Dermis microvascular lymphatic vessel endothelial cell (primary cell): ENCODE results near the gene HIGD1A. TPM values are rescaled to one million over a fixed set of nuclear protein-coding genes. Genes with fewer than 3 reads are reported as not detected.
"Not testable (repeated sequence)": the region's sequence is repeated elsewhere in the genome, so short reads cannot be mapped to it uniquely, and the experiment has no call there.

Experiments used
- DNase-seq, 2 donors: peaks; one replicate each; pipeline versions ENCODE4 v3.0.0 to v3.0.0-alpha.2; 2010; ENCODE audit warnings: low read depth in 2 of 2
- total RNA-seq: library from RNA; depleted of rRNA; stranded (reverse); fragments of >200 nt; gene quantifications from 2 replicates; pipeline ENCODE4 v1.2.1, GENCODE V29; 2014

Gene HIGD1A
- total RNA-seq, 1 donor from 2014 or later = 102 TPM

DNA sequence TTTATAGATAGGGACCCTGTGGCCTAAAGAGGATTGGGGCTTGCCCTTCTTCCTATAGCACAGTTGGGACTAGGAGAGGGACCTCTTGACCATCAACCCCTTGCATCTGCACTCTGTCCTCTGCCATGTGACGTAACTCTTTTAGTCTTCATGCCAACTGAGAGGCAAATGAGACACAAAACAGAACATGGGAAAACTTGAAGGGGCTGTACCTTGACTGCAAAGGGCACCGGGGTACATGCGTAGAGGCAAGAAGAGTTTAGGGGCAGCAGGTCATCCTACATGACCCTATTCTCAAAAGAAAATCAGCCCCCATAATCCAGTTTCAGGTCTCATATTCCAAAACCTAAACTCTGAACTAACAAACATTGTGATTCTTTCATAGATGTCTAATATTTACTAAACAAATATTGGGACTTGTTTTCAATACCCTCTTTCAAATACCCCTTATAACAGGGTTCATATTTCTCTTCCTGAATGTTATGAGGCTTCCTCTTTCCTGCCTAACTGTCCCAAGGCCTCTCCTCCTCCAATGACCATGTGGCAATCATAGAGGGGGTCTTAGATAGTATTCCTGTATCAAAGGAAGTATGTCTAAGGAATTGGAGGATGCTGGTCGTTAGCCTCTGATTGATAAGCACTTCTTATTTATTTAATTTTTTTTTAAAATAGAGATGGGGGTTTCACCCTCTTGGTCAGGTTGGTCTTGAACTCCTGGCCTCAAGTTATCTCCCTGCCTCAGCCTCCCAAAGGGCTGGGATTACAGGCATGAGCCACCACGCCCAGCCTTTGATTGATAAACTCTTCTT is 25.5 kb upstream of the HIGD1A start:
- DNase-seq = no peak

DNA sequence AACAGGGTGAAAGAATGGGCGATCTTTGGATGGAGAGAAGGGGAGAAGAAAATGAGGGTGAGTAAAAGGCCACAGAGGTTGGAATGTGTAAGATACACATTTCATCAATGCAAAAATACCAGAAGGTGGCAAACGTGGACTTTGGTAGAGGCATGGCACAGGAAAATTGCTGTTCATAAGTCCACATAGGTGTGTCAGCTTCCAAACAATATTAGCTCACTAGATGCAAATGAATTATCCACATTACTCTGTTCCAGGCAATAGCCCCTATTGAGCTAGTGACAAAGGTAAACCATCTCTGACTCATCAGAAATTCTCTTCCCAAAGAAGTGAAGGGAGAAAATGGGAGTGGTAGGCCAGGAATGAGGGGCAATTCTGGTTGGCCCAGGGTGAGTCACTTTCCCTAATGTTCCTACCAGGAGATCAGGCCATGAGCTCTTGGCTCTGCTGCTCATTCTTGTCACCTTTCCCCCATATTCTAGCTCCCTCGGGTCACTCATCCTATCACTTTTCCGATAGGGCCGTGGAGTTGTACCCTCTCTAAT is 24.9 kb upstream of the HIGD1A start:
- no peak for DNase-seq

DNA sequence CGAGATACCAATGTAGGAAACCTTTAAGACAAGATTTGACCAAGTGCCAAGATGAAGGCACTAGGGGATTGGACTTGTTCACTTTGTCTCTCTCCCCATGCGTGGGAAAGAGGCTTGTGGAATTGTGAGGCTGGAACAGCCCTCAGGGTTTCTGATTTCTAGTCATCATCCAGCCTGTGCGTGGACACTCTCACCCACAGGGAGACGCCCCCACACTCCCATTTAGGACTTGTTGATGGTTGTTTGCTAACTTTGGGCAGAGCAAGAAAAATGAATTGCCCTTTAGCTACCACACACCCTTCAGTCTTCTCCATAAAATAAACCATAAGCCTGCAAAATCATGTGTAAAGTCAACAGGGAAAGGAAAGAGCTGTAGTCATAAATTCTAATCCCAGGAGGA is 23.4 kb upstream of the HIGD1A start:
- no peak for DNase-seq

- no peak for DNase-seq
Measured at GRCh38 chr3:42827023-42827422, 22.7 kb upstream of the HIGD1A start.

GRCh38 chr3:42826141-42826540 is 21.9 kb upstream of the HIGD1A start:
- no peak for DNase-seq

DNA sequence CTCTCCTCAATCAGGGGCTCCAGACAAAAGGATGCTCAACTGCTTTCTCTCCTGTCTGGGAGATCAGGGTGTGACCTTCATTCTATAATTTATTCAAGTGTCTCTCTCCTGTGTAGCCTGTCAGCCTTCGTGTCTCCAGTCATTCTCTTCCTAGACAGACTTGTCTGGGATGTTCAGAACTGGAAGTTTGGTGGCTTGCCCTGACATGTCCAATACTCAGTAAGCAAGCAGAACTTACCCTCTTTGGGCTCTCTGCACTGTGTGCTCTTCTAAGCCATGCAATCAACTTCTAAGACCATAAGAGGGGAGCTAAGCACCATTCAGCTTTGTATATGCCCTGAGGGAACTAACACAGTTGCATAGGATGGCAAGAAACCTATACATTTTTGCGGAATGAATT is 19.1 kb upstream of the HIGD1A start:
- DNase-seq = no peak

GRCh38 chr3:42822828-42823227 is 18.5 kb upstream of the HIGD1A start:
- DNase-seq = no peak

GRCh38 chr3:42820746-42821051 is 16.4 kb upstream of the HIGD1A start:
- no peak for DNase-seq

DNA sequence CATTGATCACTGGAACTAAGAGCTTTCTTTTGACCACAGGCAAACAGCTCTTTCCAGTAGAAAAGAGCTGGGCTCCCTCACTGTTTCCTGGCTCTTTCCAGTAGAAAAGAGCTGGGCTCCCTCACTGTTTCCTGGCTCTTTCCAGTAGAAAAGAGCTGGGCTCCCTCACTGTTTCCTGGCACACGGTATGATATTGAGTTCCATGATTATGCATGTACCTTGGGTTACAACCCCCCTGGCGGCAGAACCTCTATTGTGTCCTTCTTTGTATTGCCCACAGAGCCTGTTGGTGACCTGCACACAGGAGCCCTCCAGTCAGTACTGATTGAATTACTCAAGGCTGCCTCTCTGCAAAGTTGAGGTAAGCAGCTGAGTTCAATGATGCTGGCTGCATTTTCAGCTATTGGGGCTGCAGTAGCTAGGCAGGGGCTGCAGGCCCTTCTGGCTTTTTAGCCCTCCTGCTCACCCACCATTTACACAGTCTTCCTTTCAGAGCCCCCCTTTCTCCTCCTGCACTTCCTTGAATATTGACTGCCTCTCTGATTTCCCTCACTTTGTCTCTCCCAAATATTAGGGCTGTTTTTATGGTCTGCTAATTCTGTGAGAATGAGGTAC is 15.2 kb upstream of the HIGD1A start:
- peak in 1 of 2 donors; percentile 10 for DNase-seq

DNA sequence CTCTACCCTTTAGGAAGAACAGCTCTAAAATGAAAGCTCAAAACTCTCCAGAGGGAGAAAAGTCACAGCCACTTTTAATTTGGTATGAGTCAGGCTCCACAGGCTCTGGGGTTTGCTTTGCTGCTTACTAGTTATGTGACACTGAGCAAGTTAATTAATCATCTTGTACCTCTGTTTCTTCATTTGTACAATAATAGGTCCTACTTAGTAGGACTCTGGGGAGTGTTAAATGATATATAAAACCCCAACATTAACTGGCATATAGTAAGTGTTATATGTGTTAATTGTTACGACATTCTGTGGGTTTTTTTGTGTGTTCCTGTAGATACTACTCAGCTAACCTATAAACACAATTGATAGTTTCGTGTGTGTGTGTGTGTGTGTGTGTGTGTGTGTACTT is 11.5 kb upstream of the HIGD1A start:
- no peak for DNase-seq

GRCh38 chr3:42814914-42815507 is 10.7 kb upstream of the HIGD1A start:
- no peak for DNase-seq

GRCh38 chr3:42814246-42814645 is 10.0 kb upstream of the HIGD1A start:
- DNase-seq = no peak

GRCh38 chr3:42811118-42811883 is 7.0 kb upstream of the HIGD1A start:
- not testable (repeated sequence) for DNase-seq

GRCh38 chr3:42810706-42811105 is 6.4 kb upstream of the HIGD1A start:
- DNase-seq = not testable (repeated sequence)

- DNase-seq = no peak
Measured at GRCh38 chr3:42809202-42809601, 4.9 kb upstream of the HIGD1A start, which contains the start of gene ACKR2. TSS of gene ACKR2 (plus strand) at chr3:42809445. CDS start at chr3:42864503, 55,058 bp downstream.

DNA sequence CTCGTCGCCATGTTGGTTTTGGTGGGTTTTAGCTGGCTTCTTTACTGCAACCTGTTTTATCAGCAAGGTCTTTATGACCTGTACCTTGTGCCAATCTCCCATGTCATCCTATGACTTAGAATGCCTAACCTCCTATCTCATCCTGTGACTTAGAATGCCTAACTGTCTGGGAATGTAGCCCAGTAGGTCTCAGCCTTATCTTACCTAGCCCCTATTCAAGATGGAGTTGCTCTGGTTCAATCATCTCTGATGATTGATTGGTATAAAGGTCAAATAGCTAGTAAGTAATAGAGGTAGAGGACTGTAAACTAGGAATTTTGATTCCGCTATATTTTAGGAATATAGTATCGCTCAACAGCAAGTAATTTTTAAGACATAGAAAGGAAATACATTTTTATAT is 3.6 kb upstream of the HIGD1A start:
- DNase-seq = no peak

- DNase-seq = no peak
Measured at GRCh38 chr3:42805141-42805821, 991 bp upstream of the HIGD1A start.

DNA sequence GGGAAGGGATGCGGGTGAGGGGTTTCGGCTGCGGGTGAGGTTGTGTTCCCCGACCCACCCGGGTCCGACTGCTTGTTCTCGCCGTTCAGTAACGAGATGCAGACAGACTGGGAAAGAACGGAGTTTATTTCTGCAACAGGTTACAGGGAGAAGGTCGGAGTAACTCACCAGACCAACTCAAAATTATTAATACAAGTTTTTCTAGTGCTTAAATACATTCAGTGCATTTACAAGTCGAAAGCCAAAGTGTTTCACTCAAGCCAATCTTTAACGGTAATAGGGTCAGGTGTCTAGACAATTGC is 492 bp upstream of the HIGD1A start:
- no peak for DNase-seq

DNA sequence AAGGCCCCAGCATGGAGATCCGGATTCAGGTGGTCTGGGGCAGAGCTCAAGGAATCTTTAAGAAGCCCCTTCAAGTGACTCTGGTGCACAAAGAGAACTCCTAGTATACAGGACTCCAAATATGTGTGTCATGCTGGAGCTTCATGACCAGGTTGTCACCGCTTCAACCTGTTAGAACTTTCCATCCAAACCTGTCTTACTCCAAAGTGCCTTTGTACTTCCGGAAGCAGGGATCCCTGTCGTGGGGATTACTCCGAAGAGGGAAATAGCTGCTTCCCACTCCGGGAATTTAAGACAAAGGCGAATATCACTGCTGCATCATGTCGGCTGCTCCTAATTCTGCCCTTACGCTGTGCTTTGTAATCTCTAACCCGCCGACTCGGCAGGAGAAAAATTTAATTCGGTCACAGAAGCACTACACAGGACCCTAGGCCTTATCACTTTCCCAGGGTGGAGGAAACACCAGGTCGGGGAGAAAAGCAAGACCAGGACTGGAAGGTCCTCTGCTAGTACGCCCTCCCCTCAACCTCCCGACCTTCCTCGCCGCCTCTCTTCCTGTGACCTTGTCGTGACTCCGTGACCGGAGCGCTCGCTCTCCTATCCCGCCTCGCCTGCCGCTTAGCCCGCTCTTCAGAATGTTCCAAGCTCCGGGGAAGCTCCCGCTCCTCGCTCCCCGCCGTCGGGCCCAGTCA is 730 bp downstream of the HIGD1A start:
- peak in 1 of 2 donors; percentile 38 for DNase-seq

DNA sequence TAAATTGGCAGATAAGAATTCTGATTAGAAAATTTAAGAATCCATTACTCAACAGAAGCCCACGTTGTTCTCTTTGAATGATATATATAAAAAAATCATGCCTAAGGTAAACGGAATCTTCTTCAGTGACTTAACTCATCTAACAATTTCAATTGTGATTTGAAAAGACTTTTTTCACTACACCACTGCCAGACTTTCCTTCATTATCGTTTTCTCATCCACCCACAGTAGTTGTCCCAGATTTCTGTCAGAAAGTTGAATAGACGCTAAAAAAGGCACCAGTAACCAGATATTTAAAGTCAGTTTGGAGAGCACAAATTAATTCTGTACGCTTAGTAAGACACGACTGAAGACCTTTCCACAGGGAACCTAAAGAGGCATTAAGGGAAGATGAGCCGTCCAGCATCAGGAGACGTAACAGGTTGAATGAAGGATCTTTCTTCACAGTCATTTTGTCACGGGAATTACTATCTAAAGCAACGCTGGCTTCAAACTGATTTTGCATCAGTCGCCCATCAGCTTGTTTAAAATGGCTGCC is 1.3 kb downstream of the HIGD1A start:
- DNase-seq = no peak

DNA sequence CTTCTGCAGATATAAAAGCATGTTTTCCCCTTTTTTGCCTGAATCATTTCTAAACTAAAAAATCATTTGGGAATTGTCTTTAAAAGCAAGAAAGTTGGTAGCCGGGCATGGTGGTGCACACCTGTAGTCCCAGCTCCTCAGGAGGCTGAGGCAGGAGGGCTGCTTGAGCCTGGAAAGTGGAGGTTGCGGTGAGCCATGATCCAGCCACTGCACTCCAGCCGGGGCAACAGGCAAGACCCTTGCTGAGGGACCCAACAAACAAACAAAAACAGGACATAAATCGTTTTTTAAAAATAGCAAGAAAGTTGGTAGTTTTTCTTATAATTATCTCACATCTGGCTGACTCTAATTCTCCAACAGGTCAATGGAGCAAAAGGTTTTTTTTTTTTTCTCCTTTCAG is 2.5 kb downstream of the HIGD1A start:
- no peak for DNase-seq
